ENCODE measurements around the gene CSTA. TPM values are rescaled to one million over a fixed set of nuclear protein-coding genes. Genes with fewer than 3 reads are reported as not detected.

Gene CSTA
- total and polyA plus RNA-seq, 2 of the 13 experiments (the other 11 are each of a cell fraction or from before 2014, with no cell fraction given) = 3.9 to 11.0 TPM

- TF ChIP-seq TFDP2 (CRISPR knock-in tag; IDR thresholded peaks at IDR 0.05) = peak; percentile 49; the same call in 1 of the 2 replicates
- peak; percentile 98 for TF ChIP-seq ASH2L (IDR thresholded peaks at IDR 0.05; ENCODE audit: insufficient read length, low read depth, low read length)
- peak; percentile 34 for TF ChIP-seq HNRNPLL (IDR thresholded peaks at IDR 0.05; ENCODE audit: low read depth, low read length, poor library complexity, severe bottlenecking)
- no peak for TF ChIP-seq SRSF9 (IDR thresholded peaks at IDR 0.05; ENCODE audit: borderline replicate concordance, insufficient read depth, low read depth, low read length, poor library complexity, severe bottlenecking)
- peak; percentile 64; the same call in 1 of the 2 replicates for TF ChIP-seq TMF1 (CRISPR knock-in tag; IDR thresholded peaks at IDR 0.05; ENCODE audit: low read depth)
- peak; percentile 54 for TF ChIP-seq ZNF609 (CRISPR knock-in tag; IDR thresholded peaks at IDR 0.05; ENCODE audit: borderline replicate concordance)
- no peak for TF ChIP-seq ZNF567 (CRISPR knock-in tag; IDR thresholded peaks at IDR 0.05; ENCODE audit: borderline replicate concordance)
- TF ChIP-seq PAWR (CRISPR knock-in tag; IDR thresholded peaks at IDR 0.05; ENCODE audit: borderline replicate concordance) = 0 out of 2 replicates have a peak, but pooled peaks have one; percentile 68
- no peak for TF ChIP-seq PBX2 (CRISPR knock-in tag; IDR thresholded peaks at IDR 0.05)
- no peak for TF ChIP-seq ZNF839 (CRISPR knock-in tag; IDR thresholded peaks at IDR 0.05; ENCODE audit: borderline replicate concordance)
- TF ChIP-seq ZNF17 (CRISPR knock-in tag; IDR thresholded peaks at IDR 0.05) = peak; percentile 65; the same call in 1 of the 2 replicates
- TF ChIP-seq ZNF414 (CRISPR knock-in tag; IDR thresholded peaks at IDR 0.05) = peak; percentile 88
- no peak; the same call in 1 of the 2 replicates for TF ChIP-seq ZBTB1 (CRISPR knock-in tag; IDR thresholded peaks at IDR 0.05; ENCODE audit: borderline replicate concordance)
- no peak for TF ChIP-seq BCLAF1 (IDR thresholded peaks at IDR 0.05)
- TF ChIP-seq ZNF552 (CRISPR knock-in tag; IDR thresholded peaks at IDR 0.05; ENCODE audit: borderline replicate concordance) = no peak
- TF ChIP-seq PLRG1 (conservative IDR thresholded peaks at IDR 0.05) = no peak
Measured at GRCh38 chr3:122382888-122383666, 58.0 kb downstream of the CSTA start, which contains the start of gene MIX23 (continued).

Data from HepG2 (cell line).